K562 (cell line): ENCODE results near the gene USP27X. TPM values are rescaled to one million over a fixed set of nuclear protein-coding genes. Genes with fewer than 3 reads are reported as not detected.

Source experiments
- ARID3B ChIP-seq: fragments of 250-450 bp; sonication (Bioruptor Pico); IDR thresholded peaks from 2 replicates; pipeline ENCODE4 v1.4.0; 2020; ENCODE audit warnings: borderline replicate concordance
- ATF3 ChIP-seq, 2 experiments: fragments of 450-650 bp in 1 of 2; sonication (generic) in 1 of 2; formaldehyde crosslinking in 1 of 2; IDR thresholded peaks in 1 of 2; conservative IDR thresholded peaks in 1 of 2; 2 replicates each; pipeline versions ENCODE4 v1.6.1 to v1.8.1; 2016 to 2023; ENCODE audit warnings: mild to moderate bottlenecking in 2 of 2, moderate library complexity in 2 of 2, inconsistent platforms in 1 of 2, missing genetic modification reagents in 1 of 2
- CBFA2T2 ChIP-seq: fragments of 450-650 bp; conservative IDR thresholded peaks from 2 replicates; pipeline ENCODE4 v1.6.1; 2017; ENCODE audit warnings: mild to moderate bottlenecking
- MCM5 ChIP-seq: fragments of 450-650 bp; IDR thresholded peaks from 2 replicates; pipeline ENCODE4 v1.6.1; 2016; ENCODE audit warnings: low read depth
- NR2F6 ChIP-seq: fragments of 450-650 bp; formaldehyde crosslinking; IDR thresholded peaks from 2 replicates; pipeline ENCODE4 v1.4.0; 2020; ENCODE audit warnings: mild to moderate bottlenecking
- RAD21 ChIP-seq, 2 experiments: fragments of 250-450 bp in 1 of 2; fragments of 450-650 bp in 1 of 2; sonication (Bioruptor Pico) in 1 of 2; formaldehyde crosslinking in 1 of 2; IDR thresholded peaks in 1 of 2; conservative IDR thresholded peaks in 1 of 2; 2 replicates each; pipeline versions ENCODE4 v1.4.0 to v1.8.0; 2020 to 2022; ENCODE audit warnings: mild to moderate bottlenecking in 2 of 2, moderate library complexity in 1 of 2
- RBFOX2 ChIP-seq: fragments of 200-400 bp; formaldehyde crosslinking; IDR thresholded peaks from 2 replicates; pipeline ENCODE4 v1.6.1; 2017; ENCODE audit warnings: low read depth, mild to moderate bottlenecking, low read length, moderate library complexity
- RERE ChIP-seq: sonication (generic); formaldehyde crosslinking; IDR thresholded peaks from 2 replicates; pipeline ENCODE4 v1.8.0; 2023; ENCODE audit warnings: missing genetic modification reagents, mild to moderate bottlenecking, borderline replicate concordance
- REST ChIP-seq, 2 experiments: fragments of 450-650 bp; formaldehyde crosslinking in 1 of 2; IDR thresholded peaks; 2 replicates each; pipeline versions ENCODE4 v1.4.0 to v1.6.1; 2014 to 2020; ENCODE audit warnings: mild to moderate bottlenecking in 2 of 2, borderline replicate concordance in 1 of 2, low read depth in 1 of 2
- TAF1 ChIP-seq: IDR thresholded peaks from 2 replicates; pipeline ENCODE4 v1.6.1; 2011; ENCODE audit warnings: mild to moderate bottlenecking, low read length, moderate library complexity; ENCODE audit not compliant: insufficient read depth, control insufficient read depth, severe bottlenecking; ENCODE audit errors: extremely low read depth
- polyA plus RNA-seq, 8 experiments: library from polyadenylated mRNA; depleted of rRNA in 4 of 8; stranded (reverse) in 5 of 8; unstranded in 3 of 8; fragments of >200 nt; fragmentation: Nextera tagmentation in 2 of 8; fragmentation: Illumina TruSeq in 1 of 8; extraction: Ambion mirVana in 2 of 8; extraction: Trizol in 1 of 8; gene quantifications; 2 replicates each; pipeline versions ENCODE4 v1.2.1 to v1.2.3, GENCODE V29; 2011 to 2014; ENCODE audit warnings: inconsistent platforms in 1 of 8, missing spikeins in 1 of 8
- total RNA-seq, 7 experiments: library from RNA; depleted of rRNA in 6 of 7; stranded (reverse); fragments of >200 nt in 6 of 7; fragmentation: Illumina TruSeq in 2 of 7; extraction: Trizol in 2 of 7; gene quantifications; 2 replicates each; pipeline versions ENCODE4 v1.2.1 to v1.2.3, GENCODE V29; 2011 to 2021; ENCODE audit warnings: low replicate concordance in 1 of 7

Gene USP27X
- total and polyA plus RNA-seq, 9 of the 15 experiments (the other 6 are each of a cell fraction or from before 2014, with no cell fraction given): 0.15 to 4.7 (median 1.6) TPM

GRCh38 chrX:49876750-49877149, 2.5 kb upstream of the USP27X start (continued):
- no peak for TF ChIP-seq RERE (CRISPR knock-in tag)
- TF ChIP-seq RBFOX2: no peak
- peak; percentile 59 for TF ChIP-seq RAD21 (CRISPR knock-in tag; conservative IDR thresholded peaks at IDR 0.05 in 1 of 2, IDR thresholded peaks at IDR 0.05 in 1 of 2)
- TF ChIP-seq ATF3 (IDR thresholded peaks at IDR 0.05): no peak
- TF ChIP-seq ATF3 (CRISPR knock-in tag; conservative IDR thresholded peaks at IDR 0.05): no peak
- TF ChIP-seq REST (IDR thresholded peaks at IDR 0.05; ENCODE audit: borderline replicate concordance): peak; percentile 53; the same call in 1 of the 2 replicates
- no peak for TF ChIP-seq REST (CRISPR knock-in tag; IDR thresholded peaks at IDR 0.05; ENCODE audit: low read depth)
- no peak for TF ChIP-seq NR2F6
- no peak for TF ChIP-seq MCM5
- TF ChIP-seq CBFA2T2: no peak
- no peak for TF ChIP-seq ARID3B (CRISPR knock-in tag)
- TF ChIP-seq TAF1: no peak
